ENCODE data around the gene DENND2A.

DENND2A gene

GRCh38 chr7:140585333-140585732, 55.3 kb downstream of the DENND2A start:
- Histone ChIP-seq H3K4me2 (ENCODE audit: low read length) (no peak overlapping the region), H3K9me3 (ENCODE audit: control insufficient read depth, low read length) (no peaks in the 10 kb centered on the region), H3K4me1 (no peaks in the 10 kb centered on the region), H3K4me3 (ENCODE audit: low read depth, low read length) (no peak overlapping the region), H3K79me2 (no peaks in the 10 kb centered on the region), H2AFZ (no peak overlapping the region), H3K9ac (no peak overlapping the region), H3K27ac (no peak overlapping the region), H3K36me3 (ENCODE audit: control insufficient read depth, insufficient read depth, low read length) (no peaks in the 10 kb centered on the region), H3K27me3 (ENCODE audit: control insufficient read depth, insufficient read depth, low read length) (no peaks in the 10 kb centered on the region)
- no peak for TF ChIP-seq CTCF (IDR thresholded peaks at IDR 0.05)

- TF ChIP-seq CTCF (IDR thresholded peaks at IDR 0.05): no peak
- no peaks in the 10 kb centered on the region for H3K27me3 ChIP-seq (ENCODE audit: control insufficient read depth, insufficient read depth, low read length)
- no peak overlapping the region for H3K4me3 ChIP-seq (ENCODE audit: low read depth, low read length)
- H3K4me1 ChIP-seq: no peaks in the 10 kb centered on the region
- H3K36me3 ChIP-seq (ENCODE audit: control insufficient read depth, insufficient read depth, low read length): no peaks in the 10 kb centered on the region
- no peak overlapping the region for H3K9ac ChIP-seq
- H2AFZ ChIP-seq: no peak overlapping the region
- H3K79me2 ChIP-seq: no peaks in the 10 kb centered on the region
- no peak overlapping the region for H3K4me2 ChIP-seq (ENCODE audit: low read length)
- no peaks in the 10 kb centered on the region for H3K9me3 ChIP-seq (ENCODE audit: control insufficient read depth, low read length)
- H3K27ac ChIP-seq: no peak overlapping the region
These were observed 56.3 kb downstream of the DENND2A start for GRCh38 chr7:140584195-140584851.

- Histone ChIP-seq H3K27ac (no peak overlapping the region), H3K79me2 (no peaks in the 10 kb centered on the region), H2AFZ (no peak overlapping the region), H3K9me3 (ENCODE audit: control insufficient read depth, low read length) (no peaks in the 10 kb centered on the region), H3K4me2 (ENCODE audit: low read length) (no peak overlapping the region), H3K4me3 (ENCODE audit: low read depth, low read length) (no peak overlapping the region), H3K36me3 (ENCODE audit: control insufficient read depth, insufficient read depth, low read length) (no peaks in the 10 kb centered on the region), H3K4me1 (no peaks in the 10 kb centered on the region), H3K27me3 (ENCODE audit: control insufficient read depth, insufficient read depth, low read length) (no peaks in the 10 kb centered on the region), H3K9ac (no peak overlapping the region)
- TF ChIP-seq CTCF (IDR thresholded peaks at IDR 0.05): no peak
These were observed 59.2 kb downstream of the DENND2A start for GRCh38 chr7:140581411-140581810.

GRCh38 chr7:140577651-140578050, 63.0 kb downstream of the DENND2A start:
- Histone ChIP-seq H3K4me2 (ENCODE audit: low read length) (no peak overlapping the region), H3K9ac (no peak overlapping the region), H3K27ac (no peak overlapping the region), H3K9me3 (ENCODE audit: control insufficient read depth, low read length) (no peaks in the 10 kb centered on the region), H3K4me3 (ENCODE audit: low read depth, low read length) (no peak overlapping the region), H3K27me3 (ENCODE audit: control insufficient read depth, insufficient read depth, low read length) (no peaks in the 10 kb centered on the region), H2AFZ (no peak overlapping the region), H3K79me2 (no peaks in the 10 kb centered on the region), H3K4me1 (no peaks in the 10 kb centered on the region), H3K36me3 (ENCODE audit: control insufficient read depth, insufficient read depth, low read length) (no peaks in the 10 kb centered on the region)
- TF ChIP-seq CTCF (IDR thresholded peaks at IDR 0.05): no peak

GRCh38 chr7:140576589-140576988, 64.0 kb downstream of the DENND2A start:
- H3K4me2 ChIP-seq (ENCODE audit: low read length): no peak overlapping the region
- no peaks in the 10 kb centered on the region for H3K9me3 ChIP-seq (ENCODE audit: control insufficient read depth, low read length)
- H3K9ac ChIP-seq: no peak overlapping the region
- TF ChIP-seq CTCF (IDR thresholded peaks at IDR 0.05): no peak
- H3K79me2 ChIP-seq: no peaks in the 10 kb centered on the region
- no peak overlapping the region for H2AFZ ChIP-seq
- no peak overlapping the region for H3K4me3 ChIP-seq (ENCODE audit: low read depth, low read length)
- no peaks in the 10 kb centered on the region for H3K36me3 ChIP-seq (ENCODE audit: control insufficient read depth, insufficient read depth, low read length)
- H3K27me3 ChIP-seq (ENCODE audit: control insufficient read depth, insufficient read depth, low read length): no peaks in the 10 kb centered on the region
- H3K27ac ChIP-seq: no peak overlapping the region
- H3K4me1 ChIP-seq: no peaks in the 10 kb centered on the region

All from parathyroid adenoma (tissue), 2 donors.